Measurements from ENCODE around the gene KCNH3.
A peak's percentile ranks its signal among the peaks of the same experiment; 100 is the strongest.
"Not testable (repeated sequence)": the region's sequence is repeated elsewhere in the genome, so short reads cannot be mapped to it uniquely, and the experiment has no call there.

The KCNH3 gene

DNA sequence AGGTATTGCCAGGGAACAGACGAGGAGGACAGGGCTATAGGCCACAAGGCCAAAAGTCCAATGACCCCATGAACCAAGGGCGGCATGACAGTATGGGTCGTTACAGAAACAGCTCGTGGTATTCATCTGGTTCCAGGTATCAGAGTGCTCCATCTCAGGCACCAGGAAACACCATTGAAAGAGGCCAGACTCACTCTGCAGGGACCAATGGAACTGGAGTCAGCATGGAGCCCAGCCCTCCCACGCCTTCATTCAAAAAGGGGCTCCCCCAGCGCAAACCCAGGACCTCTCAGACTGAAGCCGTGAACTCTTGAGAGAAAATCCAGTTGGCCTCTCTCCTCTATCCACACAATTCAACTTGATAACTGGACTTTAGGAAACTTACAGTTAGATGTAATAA is 12.9 kb upstream of the KCNH3 start:
- no peak for DNase-seq (ENCODE audit: low spot score)

GRCh38 chr12:49527361-49528130 is 11.3 kb upstream of the KCNH3 start:
- DNase-seq (ENCODE audit: low spot score) = no peak

GRCh38 chr12:49529414-49529813 is 9.4 kb upstream of the KCNH3 start:
- no peak for DNase-seq (ENCODE audit: low spot score)

DNA sequence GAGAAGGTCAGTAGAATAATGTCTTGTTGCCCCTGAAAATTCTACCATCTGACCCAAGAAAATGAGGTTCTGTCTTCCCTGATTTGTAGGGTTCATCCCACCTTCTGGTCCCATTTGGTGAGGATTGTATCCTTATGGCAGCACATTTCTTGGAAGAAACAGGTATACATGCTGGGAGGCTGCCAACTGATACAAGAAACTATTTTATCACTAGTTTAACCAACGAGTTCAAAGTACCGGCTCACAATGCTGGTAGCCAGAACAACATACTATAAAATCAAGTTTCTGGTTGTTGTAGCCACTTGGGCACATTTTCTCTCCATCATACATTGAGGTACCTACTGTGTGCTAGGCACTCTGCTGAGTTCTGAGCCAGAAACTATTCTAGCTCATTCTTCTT is 7.1 kb upstream of the KCNH3 start:
- DNase-seq (ENCODE audit: low spot score) = no peak

DNA sequence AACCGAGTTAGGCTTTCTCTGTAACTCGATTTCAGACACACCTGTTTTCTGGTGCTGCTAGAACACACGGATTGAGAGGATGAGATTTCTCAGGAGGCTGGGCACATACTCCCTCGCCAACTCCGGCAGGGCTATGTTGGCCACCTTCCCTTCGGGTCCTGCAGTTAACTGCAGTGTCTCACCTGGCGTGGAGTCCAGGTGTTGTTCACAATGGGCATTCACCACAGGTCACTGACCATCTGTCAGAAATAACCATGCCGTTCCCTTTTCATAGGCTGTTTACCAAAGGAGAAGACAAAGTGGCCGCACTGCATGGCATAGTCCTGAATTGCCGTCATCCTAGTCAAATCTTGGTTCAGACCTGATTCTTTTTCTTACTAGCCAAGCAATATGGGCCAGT is 5.5 kb upstream of the KCNH3 start:
- no peak for DNase-seq (ENCODE audit: low spot score)

- DNase-seq (ENCODE audit: low spot score) = not testable (repeated sequence)
Observed at GRCh38 chr12:49534122-49534521, 4.7 kb upstream of the KCNH3 start.

- DNase-seq (ENCODE audit: low spot score) = no peak
Observed at GRCh38 chr12:49534731-49535278, 4.0 kb upstream of the KCNH3 start.

- DNase-seq (ENCODE audit: low spot score) = no peak
Observed at GRCh38 chr12:49535921-49536525, 2.8 kb upstream of the KCNH3 start.

DNA sequence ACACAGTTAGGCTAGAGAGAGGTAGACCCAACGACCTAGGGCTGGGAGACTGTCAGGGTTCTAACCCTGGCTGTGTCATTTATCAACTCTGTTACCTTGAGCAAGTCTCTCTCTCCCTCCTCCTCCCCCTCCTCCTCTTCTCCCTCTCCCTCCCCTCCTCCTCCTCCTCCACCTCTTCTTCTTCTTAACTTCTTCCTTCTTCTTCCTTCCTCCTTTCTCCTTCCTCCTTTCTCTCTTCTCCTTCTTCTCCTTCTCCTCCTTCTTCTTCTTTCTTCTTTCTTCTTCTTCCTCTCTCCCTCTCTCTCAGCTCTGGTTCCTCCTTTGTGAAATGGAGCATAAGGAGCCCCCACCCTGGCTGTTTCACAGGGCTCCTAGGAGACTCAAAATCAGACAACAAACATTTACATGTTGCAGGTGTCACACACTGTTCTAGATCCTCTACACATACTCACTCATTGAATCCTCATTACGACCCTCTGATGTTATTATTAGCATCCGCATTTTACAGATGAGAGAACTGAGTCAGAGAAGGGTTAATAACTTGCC is 2.2 kb upstream of the KCNH3 start:
- peak; percentile 68 for DNase-seq (ENCODE audit: low spot score)

DNA sequence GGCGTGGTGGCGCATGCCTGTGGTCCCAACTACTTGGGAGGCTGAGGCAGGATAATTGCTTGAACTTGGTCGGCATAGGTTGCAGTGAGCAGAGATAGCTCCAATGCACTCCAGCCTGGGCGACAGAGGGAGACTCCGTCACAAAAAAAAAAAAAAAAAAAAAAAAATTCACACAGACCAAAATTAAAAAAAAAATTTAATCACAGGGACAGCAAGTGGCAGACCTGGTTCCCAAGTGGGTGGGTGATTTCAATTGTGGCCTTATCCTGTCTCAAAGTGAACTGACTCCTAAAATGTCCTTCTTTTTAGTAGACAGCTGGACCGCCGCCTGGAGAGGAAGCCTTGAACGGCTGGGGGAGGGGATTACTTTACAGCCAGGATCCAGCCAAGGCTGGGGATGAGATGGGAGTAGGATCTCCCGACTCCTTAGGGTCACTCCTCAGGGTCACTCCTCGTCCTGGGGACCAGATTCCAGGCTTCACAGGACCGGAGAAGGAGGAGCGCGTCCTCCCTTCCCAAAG is 1.5 kb upstream of the KCNH3 start:
- no peak for DNase-seq (ENCODE audit: low spot score)

- DNase-seq (ENCODE audit: low spot score) = no peak
Observed at GRCh38 chr12:49537752-49538509, 899 bp upstream of the KCNH3 start.

DNA sequence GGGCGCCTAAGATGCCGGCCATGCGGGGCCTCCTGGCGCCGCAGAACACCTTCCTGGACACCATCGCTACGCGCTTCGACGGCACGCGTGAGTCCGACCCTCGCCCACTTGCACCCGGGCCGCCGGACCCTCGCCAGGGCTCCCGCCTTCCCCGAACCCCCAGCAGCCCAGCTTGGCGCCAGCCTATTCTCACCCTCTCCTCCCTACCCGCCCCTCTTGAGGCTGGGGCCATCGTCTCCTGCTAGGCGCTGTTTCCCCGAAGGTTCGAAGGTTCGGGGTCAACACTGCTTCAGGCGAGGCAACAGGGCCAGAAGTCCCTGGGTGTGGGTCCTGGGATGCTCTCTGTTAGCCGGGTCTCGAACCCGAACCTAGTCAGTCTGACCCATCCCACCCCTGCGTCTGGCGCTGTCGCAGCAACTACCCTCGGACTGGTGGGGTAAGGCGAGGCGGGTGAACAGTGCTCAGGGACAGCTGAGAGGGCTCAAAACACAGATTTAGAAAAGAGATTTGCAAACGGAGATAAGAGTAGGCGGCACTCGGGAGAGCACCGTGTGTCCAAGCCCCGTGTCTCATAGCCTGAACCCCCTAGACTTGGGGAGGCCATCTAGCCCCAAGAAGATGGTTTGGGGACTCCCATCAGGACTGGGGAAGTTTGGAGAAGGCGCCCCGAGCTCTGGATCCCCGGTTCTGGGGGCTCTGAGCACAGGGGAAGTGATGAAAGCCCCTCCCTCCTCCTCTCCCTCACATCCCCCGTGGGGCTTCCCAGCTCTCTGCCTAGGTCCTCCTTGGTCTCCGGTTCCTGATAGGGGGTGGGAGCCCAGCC is 787 bp downstream of the KCNH3 start:
- DNase-seq (ENCODE audit: low spot score) = no peak

DNA sequence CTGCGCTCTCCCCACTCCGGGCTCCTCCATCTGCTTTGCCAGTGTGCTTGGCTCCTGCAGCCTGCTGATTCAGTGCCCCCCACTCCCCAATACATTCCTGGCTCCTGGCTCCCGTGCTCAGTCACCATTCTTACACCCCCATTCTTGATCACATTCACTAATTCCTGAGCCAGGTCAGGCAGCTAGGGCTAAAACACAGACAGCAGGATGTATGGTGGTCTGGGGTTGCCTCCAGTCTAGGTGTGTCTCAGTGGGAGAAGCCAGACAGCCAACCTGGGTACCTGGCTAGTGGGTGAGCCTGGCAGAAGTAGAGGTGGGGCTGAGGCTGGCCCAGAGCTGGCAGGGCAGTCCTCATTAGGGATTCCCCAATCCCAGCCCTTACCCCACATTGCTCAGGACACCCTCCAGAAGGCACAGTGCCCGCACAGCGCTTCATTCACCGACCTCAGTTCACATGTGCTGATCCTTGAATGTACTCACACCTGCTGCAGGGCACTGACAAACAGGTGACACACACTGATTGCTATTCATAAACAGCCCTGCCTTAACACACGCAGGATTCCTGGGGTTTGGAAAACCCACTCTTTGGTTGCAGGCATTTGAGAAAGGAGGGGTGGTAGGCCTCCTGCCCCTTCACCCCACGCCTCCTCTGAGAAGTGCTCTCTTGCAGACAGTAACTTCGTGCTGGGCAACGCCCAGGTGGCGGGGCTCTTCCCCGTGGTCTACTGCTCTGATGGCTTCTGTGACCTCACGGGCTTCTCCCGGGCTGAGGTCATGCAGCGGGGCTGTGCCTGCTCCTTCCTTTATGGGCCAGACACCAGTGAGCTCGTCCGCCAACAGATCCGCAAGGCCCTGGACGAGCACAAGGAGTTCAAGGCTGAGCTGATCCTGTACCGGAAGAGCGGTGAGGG is 1.7 kb downstream of the KCNH3 start:
- DNase-seq (ENCODE audit: low spot score) = no peak

DNA sequence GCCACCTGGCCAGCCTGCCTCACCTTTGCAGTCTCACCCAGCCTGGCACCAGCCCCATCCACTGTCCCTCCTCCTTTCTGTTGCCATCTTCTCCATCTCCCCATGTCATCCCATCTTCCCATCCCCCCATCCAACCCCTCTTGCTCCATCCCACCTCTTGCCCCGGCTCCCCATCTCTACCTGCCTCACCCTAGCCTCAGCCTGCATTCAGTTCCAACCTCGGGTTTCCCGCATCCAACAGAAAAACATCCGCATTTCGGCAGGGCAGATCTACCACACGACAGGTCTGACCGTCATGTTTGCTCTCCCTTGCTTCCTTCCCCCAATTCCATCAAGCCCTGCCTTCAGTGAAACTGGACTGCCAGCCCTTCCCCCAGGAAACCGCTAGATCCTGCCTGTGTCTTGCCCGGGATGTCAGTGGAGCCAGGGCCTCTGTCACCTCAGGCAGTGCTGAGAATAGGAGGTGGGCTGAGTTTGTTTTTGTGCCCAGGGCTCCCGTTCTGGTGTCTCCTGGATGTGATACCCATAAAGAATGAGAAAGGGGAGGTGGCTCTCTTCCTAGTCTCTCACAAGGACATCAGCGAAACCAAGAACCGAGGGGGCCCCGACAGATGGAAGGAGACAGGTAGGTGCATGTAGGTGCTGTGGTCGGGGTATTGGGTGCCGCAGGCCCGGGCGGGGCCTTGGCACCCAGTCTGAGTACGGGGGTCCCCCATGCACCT is 2.5 kb downstream of the KCNH3 start:
- DNase-seq (ENCODE audit: low spot score) = no peak

DNA sequence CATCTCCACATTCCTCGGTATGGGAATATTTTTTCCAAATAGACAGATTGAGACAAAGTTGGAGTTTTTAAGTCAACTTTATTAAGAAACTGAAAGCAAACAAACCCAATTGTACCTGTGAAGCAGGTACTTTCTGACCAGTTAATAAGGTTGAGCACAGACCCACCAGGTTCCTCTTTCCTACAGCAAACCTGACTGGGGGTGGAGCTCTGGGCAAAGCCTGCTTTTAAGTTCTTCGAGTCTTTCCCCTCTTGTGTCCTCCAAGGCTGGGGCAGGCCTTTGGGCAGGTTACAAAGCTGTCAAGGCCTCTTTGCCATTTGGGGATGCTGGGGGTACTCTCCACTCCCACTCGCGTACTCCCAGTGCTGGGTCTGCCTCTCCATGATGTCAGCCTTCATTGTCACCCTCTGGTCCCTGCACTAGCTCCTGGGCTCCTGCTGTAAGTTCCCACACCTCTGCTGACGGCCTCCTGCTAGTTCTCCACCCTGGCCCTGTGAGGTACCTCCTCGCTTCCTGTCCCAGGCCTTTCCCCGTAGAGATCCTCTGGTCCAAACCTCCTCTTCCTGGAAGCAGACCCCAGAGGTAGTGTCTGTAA is 3.2 kb downstream of the KCNH3 start:
- DNase-seq (ENCODE audit: low spot score) = no peak

DNA sequence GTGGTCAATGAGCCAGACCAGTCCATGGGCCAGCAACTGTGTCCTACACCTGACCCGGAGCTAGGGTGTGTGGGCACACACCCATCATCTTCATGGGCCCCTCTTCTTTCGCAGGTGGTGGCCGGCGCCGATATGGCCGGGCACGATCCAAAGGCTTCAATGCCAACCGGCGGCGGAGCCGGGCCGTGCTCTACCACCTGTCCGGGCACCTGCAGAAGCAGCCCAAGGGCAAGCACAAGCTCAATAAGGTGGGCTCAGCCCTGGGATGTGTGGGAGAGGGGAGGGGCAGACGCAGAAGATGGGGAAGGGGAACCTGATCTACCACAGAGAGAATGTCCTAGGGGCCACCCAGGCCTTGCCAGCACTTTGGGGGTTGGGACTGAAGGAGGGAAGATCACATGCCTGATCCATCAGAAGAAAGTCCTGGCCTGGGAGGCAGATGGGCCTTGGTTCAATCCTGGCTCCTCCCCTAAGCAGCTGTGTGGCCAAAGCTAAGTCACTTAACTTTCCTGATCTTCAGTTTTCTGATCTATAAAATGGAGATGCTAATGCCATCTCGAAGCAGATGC is 3.8 kb downstream of the KCNH3 start:
- DNase-seq (ENCODE audit: low spot score) = no peak

DNA sequence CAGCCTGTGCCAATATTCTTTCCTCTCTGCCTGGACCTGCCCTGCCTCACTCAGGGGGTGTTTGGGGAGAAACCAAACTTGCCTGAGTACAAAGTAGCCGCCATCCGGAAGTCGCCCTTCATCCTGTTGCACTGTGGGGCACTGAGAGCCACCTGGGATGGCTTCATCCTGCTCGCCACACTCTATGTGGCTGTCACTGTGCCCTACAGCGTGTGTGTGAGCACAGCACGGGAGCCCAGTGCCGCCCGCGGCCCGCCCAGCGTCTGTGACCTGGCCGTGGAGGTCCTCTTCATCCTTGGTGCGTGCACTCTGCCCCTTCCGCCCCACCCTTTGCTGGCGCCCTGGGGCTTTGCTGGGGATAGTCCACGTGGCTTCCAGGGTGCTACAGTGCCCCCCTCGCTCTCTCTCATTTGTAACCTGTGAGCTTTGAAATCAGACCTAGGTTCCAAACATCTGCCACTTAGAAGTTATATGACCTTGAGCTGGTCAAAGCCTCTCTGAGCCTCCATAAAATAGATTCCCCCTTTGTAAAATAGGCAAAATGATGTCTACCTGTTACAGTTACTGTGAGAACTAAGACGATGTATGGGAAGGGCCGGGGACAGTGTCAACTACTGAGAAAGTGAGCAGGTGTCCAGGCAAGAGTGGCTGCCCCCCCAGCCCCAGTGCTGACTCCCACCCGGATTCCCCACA is 4.5 kb downstream of the KCNH3 start:
- DNase-seq (ENCODE audit: low spot score) = no peak

Measured in NAMALWA (cell line).